Tibial nerve (tissue), 4 donors: ENCODE results near the gene HNRNPAB. TPM values are rescaled to one million over a fixed set of nuclear protein-coding genes. Genes with fewer than 3 reads are reported as not detected.

ENCODE experiments used
- DNase-seq, 2 donors: peaks; one replicate each; pipeline ENCODE4 v3.0.0-alpha.2; 2019; ENCODE audit warnings: low spot score in 2 of 2
- H3K27ac ChIP-seq, 4 donors: fragments of 200-600 bp; sonication (generic) in 3 of 4; one replicate each; pipeline ENCODE4 v1.5.1; 2017 to 2019; ENCODE audit warnings: mild to moderate bottlenecking in 1 of 4
- H3K27me3 ChIP-seq, 2 donors: fragments of 200-600 bp; sonication (generic) in 1 of 2; one replicate each; pipeline versions ENCODE4 v1.5.1 to v1.6.0; 2017 to 2019
- H3K36me3 ChIP-seq, 3 donors: fragments of 200-600 bp; sonication (generic); one replicate each; pipeline ENCODE4 v1.5.1; 2018 to 2019
- H3K4me1 ChIP-seq, 4 donors: fragments of 200-600 bp; sonication (generic) in 3 of 4; one replicate each; pipeline ENCODE4 v1.5.1; 2017 to 2019
- H3K4me3 ChIP-seq, 4 donors: fragments of 200-600 bp; sonication (generic) in 3 of 4; one replicate each; pipeline ENCODE4 v1.5.1; 2017 to 2019; ENCODE audit warnings: mild to moderate bottlenecking in 1 of 4, moderate library complexity in 1 of 4
- H3K9me3 ChIP-seq, 4 donors: fragments of 200-600 bp; sonication (generic) in 3 of 4; one replicate each; pipeline ENCODE4 v1.5.1; 2017 to 2019
- CTCF ChIP-seq, 5 experiments: fragments of 200-600 bp in 3 of 5; fragments of 450-650 bp in 2 of 5; sonication (generic) in 3 of 5; IDR thresholded peaks; one replicate each; pipeline ENCODE4 v1.5.1; 2016 to 2019; ENCODE audit warnings: antibody characterized with exemption in 5 of 5, mild to moderate bottlenecking in 3 of 5, moderate library complexity in 2 of 5
- EP300 ChIP-seq, 2 donors: sonication (generic); formaldehyde crosslinking; IDR thresholded peaks; one replicate each; pipeline ENCODE4 v1.6.1; 2017; ENCODE audit warnings: antibody characterized with exemption in 2 of 2, mild to moderate bottlenecking in 1 of 2
- POLR2A ChIP-seq, 2 donors: fragments of 450-650 bp; IDR thresholded peaks; one replicate each; pipeline ENCODE4 v1.6.1; 2017; ENCODE audit warnings: antibody characterized with exemption in 2 of 2, mild to moderate bottlenecking in 2 of 2, moderate library complexity in 2 of 2
- WGBS, 2 donors: methylation state at CpG; one replicate each; pipeline ENCODE4 v1.1.5; 2018; 5-methylcytosine and 5-hydroxymethylcytosine counted together
- total RNA-seq, 4 donors: library from RNA; depleted of rRNA; stranded (reverse); fragments of >200 nt; gene quantifications; one replicate each; pipeline ENCODE4 v1.1.0, GENCODE V29; 2016

HNRNPAB gene
- total RNA-seq, 4 donors from 2014 or later = 92.0 to 135 (median 122) TPM

- 0 to 1% methylated on average over 34 to 55 of the region's 90 CpGs for WGBS, 2 donors
- Histone ChIP-seq H3K4me3 (peak overlapping the region; percentile 81 to 99 (median 92)), H3K27me3 (no peaks in the 10 kb centered on the region), H3K27ac (peak overlapping the region; percentile 25 to 95 (median 88)), H3K4me1 (peaks cover 0 to 39% (median 20%) of the 10 kb centered on the region in 4 donors), H3K9me3 (no peaks in the 10 kb centered on the region), H3K36me3 (peaks cover 0 to 36% (median 32%) of the 10 kb centered on the region in 3 donors)
- peak; percentile 44 to 70 for DNase-seq
- TF ChIP-seq EP300 (IDR thresholded peaks at IDR 0.05) = peak in 1 of 2 donors; percentile 27
- TF ChIP-seq CTCF (IDR thresholded peaks at IDR 0.05) = peak in 1 of 5 experiments; percentile 15
- TF ChIP-seq POLR2A (IDR thresholded peaks at IDR 0.05) = peak; percentile 40 to 49
These were observed 809 bp downstream of the HNRNPAB start for GRCh38 chr5:178204935-178205748.

- Histone ChIP-seq H3K27me3 (no peaks in the 10 kb centered on the region), H3K4me3 (peak overlapping the region; percentile 81 to 99 (median 92)), H3K4me1 (peaks cover 0 to 39% (median 20%) of the 10 kb centered on the region in 4 donors), H3K36me3 (peaks cover 0 to 41% (median 36%) of the 10 kb centered on the region in 3 donors), H3K27ac (peak overlapping the region in 3 of 4 donors; percentile 85 to 95 (median 91)), H3K9me3 (no peaks in the 10 kb centered on the region)
- 1 to 3% methylated on average over 5 of the region's 5 CpGs for WGBS, 2 donors
- no peak for DNase-seq
- TF ChIP-seq CTCF (IDR thresholded peaks at IDR 0.05) (no peak), EP300 (IDR thresholded peaks at IDR 0.05) (no peak), POLR2A (IDR thresholded peaks at IDR 0.05) (no peak)
These were observed 1.4 kb downstream of the HNRNPAB start for GRCh38 chr5:178205749-178206047.

GRCh38 chr5:178206166-178207101 lies 2.1 kb downstream of the HNRNPAB start:
- Histone ChIP-seq H3K36me3 (peaks cover 0 to 49% (median 43%) of the 10 kb centered on the region in 3 donors), H3K4me3 (peak overlapping the region; percentile 81 to 99 (median 92)), H3K27ac (peak overlapping the region in 3 of 4 donors; percentile 70 to 95 (median 91))

GRCh38 chr5:178207183-178207916 lies 3.0 kb downstream of the HNRNPAB start:
- Histone ChIP-seq H3K4me3 (no peak overlapping the region), H3K27ac (peak overlapping the region in 3 of 4 donors; percentile 70 to 95 (median 91)), H3K27me3 (no peaks in the 10 kb centered on the region), H3K4me1 (peaks cover 0 to 39% (median 20%) of the 10 kb centered on the region in 4 donors), H3K36me3 (peaks cover 0 to 58% (median 43%) of the 10 kb centered on the region in 3 donors), H3K9me3 (no peaks in the 10 kb centered on the region)
- WGBS, 2 donors = 22 to 40% methylated on average over 5 of the region's 5 CpGs
- TF ChIP-seq EP300 (IDR thresholded peaks at IDR 0.05) (no peak), POLR2A (IDR thresholded peaks at IDR 0.05) (no peak), CTCF (IDR thresholded peaks at IDR 0.05) (no peak)
- DNase-seq = no peak

More at GRCh38 chr5:178206166-178207101, 2.1 kb downstream of the HNRNPAB start:
- H3K4me1 ChIP-seq = peaks cover 0 to 39% (median 20%) of the 10 kb centered on the region in 4 donors
- TF ChIP-seq POLR2A (IDR thresholded peaks at IDR 0.05) (no peak), CTCF (IDR thresholded peaks at IDR 0.05) (no peak), EP300 (IDR thresholded peaks at IDR 0.05) (no peak)
- DNase-seq = no peak
- H3K27me3 ChIP-seq = no peaks in the 10 kb centered on the region
- H3K9me3 ChIP-seq = no peaks in the 10 kb centered on the region
- 32 to 35% methylated on average over 12 of the region's 12 CpGs for WGBS, 2 donors
